Fibroblast of the aortic adventitia (primary cell): ENCODE measurements around the gene PCDHGC3. TPM values are rescaled to one million over a fixed set of nuclear protein-coding genes. Genes with fewer than 3 reads are reported as not detected.
"Not testable (repeated sequence)": the region's sequence is repeated elsewhere in the genome, so short reads cannot be mapped to it uniquely, and the experiment has no call there.

Source experiments
- DNase-seq: peaks from one replicate; pipeline ENCODE4 v3.0.0-alpha.2; 2010; ENCODE audit warnings: low read depth
- H3K4me3 ChIP-seq: 2 replicates; pipeline ENCODE4 v1.5.1; 2011; ENCODE audit warnings: low read depth, mild to moderate bottlenecking, control low read depth, low read length, moderate library complexity
- CTCF ChIP-seq: IDR thresholded peaks from 2 replicates; pipeline ENCODE4 v1.5.1; 2011; ENCODE audit warnings: mild to moderate bottlenecking, low read length, control low read depth, inconsistent platforms; ENCODE audit not compliant: insufficient read depth
- total RNA-seq: library from RNA; depleted of rRNA; stranded (reverse); fragments of >200 nt; gene quantifications from 2 replicates; pipeline ENCODE4 v1.2.3, GENCODE V29; 2012; ENCODE audit warnings: low replicate concordance

Gene PCDHGC3
- total RNA-seq: 53.7 and 97.7 TPM in 2 replicates

- DNase-seq: peak; percentile 97
- TF ChIP-seq CTCF: peak; percentile 27
- H3K4me3 ChIP-seq: peak within 1 kb of the TSS; percentile 89
These were observed at the start of gene PCDHGC3 for GRCh38 chr5:141475625-141476131. TSS of gene PCDHGC3 (plus strand) at chr5:141475966. CDS start at chr5:141476117, 151 bp downstream.

DNA sequence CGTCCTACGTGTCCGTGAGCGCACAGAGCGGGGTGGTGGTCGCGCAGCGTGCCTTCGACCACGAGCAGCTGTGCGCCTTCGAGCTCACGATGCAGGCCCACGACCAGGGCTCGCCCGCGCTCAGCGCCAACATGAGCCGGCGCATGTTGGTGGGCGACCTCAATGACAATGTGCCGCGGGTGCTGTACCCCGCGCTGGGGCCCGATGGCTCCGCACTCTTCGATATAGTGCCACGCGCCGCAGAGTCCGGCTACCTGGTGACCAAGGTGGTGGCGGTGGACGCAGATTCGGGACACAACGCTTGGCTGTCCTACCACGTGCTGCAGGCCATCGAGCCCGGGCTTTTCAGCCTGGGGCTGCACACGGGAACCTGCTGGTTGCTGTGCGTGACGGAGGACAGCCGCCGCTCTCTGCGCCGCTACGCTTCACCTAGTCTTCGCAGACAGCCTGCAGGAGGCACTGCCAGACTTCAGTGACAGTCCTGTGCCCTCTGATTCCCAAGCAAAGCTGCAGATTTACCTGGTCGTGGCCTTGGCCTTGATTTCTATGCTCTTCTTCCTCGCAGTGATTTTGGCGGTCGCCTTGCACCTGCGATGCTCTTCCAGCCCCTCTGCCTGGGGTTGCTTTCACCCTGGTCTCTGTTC, 47.9 kb upstream of the PCDHGC3 start:
- no peak for TF ChIP-seq CTCF
- no peak overlapping the region for H3K4me3 ChIP-seq
- DNase-seq: no peak

GRCh38 chr5:141430332-141431113, 45.2 kb upstream of the PCDHGC3 start, which contains the start of gene PCDHGA12:
TSS of gene PCDHGA12 (plus strand) at chr5:141430507. CDS start at chr5:141430760, 253 bp downstream.
- peak; percentile 75 for TF ChIP-seq CTCF
- H3K4me3 ChIP-seq: peak within 1 kb of the TSS; percentile 69
- peak; percentile 97 for DNase-seq

GRCh38 chr5:141431286-141431685, 44.5 kb upstream of the PCDHGC3 start:
- TF ChIP-seq CTCF: no peak
- DNase-seq: peak; percentile 67
- peak overlapping the region; percentile 69 for H3K4me3 ChIP-seq

- not testable (repeated sequence) for DNase-seq
- H3K4me3 ChIP-seq: peak overlapping the region; percentile 69
These were observed 43.5 kb upstream of the PCDHGC3 start for GRCh38 chr5:141432308-141432707.

DNA sequence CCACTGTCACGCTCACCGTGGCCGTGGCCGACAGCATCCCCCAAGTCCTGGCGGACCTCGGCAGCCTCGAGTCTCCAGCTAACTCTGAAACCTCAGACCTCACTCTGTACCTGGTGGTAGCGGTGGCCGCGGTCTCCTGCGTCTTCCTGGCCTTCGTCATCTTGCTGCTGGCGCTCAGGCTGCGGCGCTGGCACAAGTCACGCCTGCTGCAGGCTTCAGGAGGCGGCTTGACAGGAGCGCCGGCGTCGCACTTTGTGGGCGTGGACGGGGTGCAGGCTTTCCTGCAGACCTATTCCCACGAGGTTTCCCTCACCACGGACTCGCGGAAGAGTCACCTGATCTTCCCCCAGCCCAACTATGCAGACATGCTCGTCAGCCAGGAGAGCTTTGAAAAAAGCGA, 43.0 kb upstream of the PCDHGC3 start:
- H3K4me3 ChIP-seq: peak overlapping the region; percentile 31
- not testable (repeated sequence) for DNase-seq

GRCh38 chr5:141434006-141434405, 41.8 kb upstream of the PCDHGC3 start:
- TF ChIP-seq CTCF: no peak
- no peak overlapping the region for H3K4me3 ChIP-seq
- DNase-seq: no peak
